ENCODE results near the gene COL11A1.

- TF ChIP-seq MAFK (IDR thresholded peaks at IDR 0.05; ENCODE audit: partially characterized antibody) (no peak), POLR2A (IDR thresholded peaks at IDR 0.05; ENCODE audit: low read length) (no peak), CHD4 (IDR thresholded peaks at IDR 0.05; ENCODE audit: borderline replicate concordance) (no peak), POLR2AphosphoS2 (conservative IDR thresholded peaks at IDR 0.05; ENCODE audit: low read length) (no peak), REST (IDR thresholded peaks at IDR 0.05) (no peak), CTCF (IDR thresholded peaks at IDR 0.05) (no peak), JUN (IDR thresholded peaks at IDR 0.05) (no peak), EP300 (IDR thresholded peaks at IDR 0.05) (no peak), RAD21 (conservative IDR thresholded peaks at IDR 0.05 in 1 of 2, IDR thresholded peaks at IDR 0.05 in 1 of 2) (no peak), NR3C1 (IDR thresholded peaks at IDR 0.05) (no peak), MYC (IDR thresholded peaks at IDR 0.05; ENCODE audit: borderline replicate concordance, low read length) (no peak)
Measured at GRCh38 chr1:102861247-102861646, 247.1 kb downstream of the COL11A1 start.
